ENCODE data around the gene ANKRD52. TPM values are rescaled to one million over a fixed set of nuclear protein-coding genes. Genes with fewer than 3 reads are reported as not detected.

ANKRD52 gene
- total RNA-seq, 1 experiment from 2014 or later = 56.6 TPM

- Histone ChIP-seq H2AFZ (ENCODE audit: low read depth, low read length, poor library complexity, severe bottlenecking) (no peak overlapping the region), H3K79me2 (ENCODE audit: insufficient read depth, low read length) (peaks cover 76% of the 10 kb centered on the region), H3K4me3 (replicated peaks in 1 of 2; ENCODE audit: low read depth in 1 of 2, low read length in 2 of 2) (no peak overlapping the region), H3K4me2 (ENCODE audit: low read length) (no peak overlapping the region), H3K9me2 (ENCODE audit: insufficient read depth) (no peaks in the 10 kb centered on the region), H3K36me3 (ENCODE audit: control insufficient read depth in 1 of 2, insufficient read depth in 2 of 2, low read length in 2 of 2) (peaks cover 3 to 16% of the 10 kb centered on the region in 2 experiments; a peak in 2 of 4 replicates), H3K9ac (ENCODE audit: low read length) (no peak overlapping the region), H3K27ac (ENCODE audit: low read depth, low read length) (no peak overlapping the region), H3K4me1 (ENCODE audit: control insufficient read depth in 1 of 2, insufficient read depth in 2 of 2, low read length in 2 of 2) (peaks cover 24 to 55% of the 10 kb centered on the region in 2 experiments), H3K27me3 (ENCODE audit: insufficient read depth, low read length) (no peaks in the 10 kb centered on the region), H3K9me3 (ENCODE audit: control insufficient read depth in 1 of 2, insufficient read depth in 1 of 2, low read depth in 1 of 2, low read length in 2 of 2) (no peaks in the 10 kb centered on the region), H4K20me1 (ENCODE audit: insufficient read depth) (no peaks in the 10 kb centered on the region)
- ATAC-seq (no peak), DNase-seq (ENCODE audit: low read depth, low spot score) (no peak)
- BruUV-seq (replicated peaks) = no TSS peak
- intact Hi-C loops (cut with micrococcal nuclease) = no loop called here
- CTCF ChIA-PET = no interaction called here
- POLR2A ChIA-PET = no interaction called here
- TF ChIP-seq ZNF274 (IDR thresholded peaks at IDR 0.05; ENCODE audit: low read depth, low read length) (no peak), JUND (IDR thresholded peaks at IDR 0.05) (no peak), EZH2 (IDR thresholded peaks at IDR 0.05) (no peak), REST (IDR thresholded peaks at IDR 0.05; ENCODE audit: low read depth) (no peak), ELF1 (IDR thresholded peaks at IDR 0.05; ENCODE audit: borderline replicate concordance, low read depth) (no peak), EZH2phosphoT487 (IDR thresholded peaks at IDR 0.05; ENCODE audit: borderline replicate concordance) (no peak), EGR1 (IDR thresholded peaks at IDR 0.05; ENCODE audit: low read depth) (no peak), SRF (IDR thresholded peaks at IDR 0.05; ENCODE audit: low read depth) (no peak), ZFX (IDR thresholded peaks at IDR 0.05) (no peak), POLR2A (IDR thresholded peaks at IDR 0.05; ENCODE audit: borderline replicate concordance, extremely low read depth, insufficient read depth, insufficient read length) (no peak), ATF3 (IDR thresholded peaks at IDR 0.05) (no peak), CEBPB (IDR thresholded peaks at IDR 0.05; ENCODE audit: low read depth) (no peak), CTCF (IDR thresholded peaks at IDR 0.05 in 2 of 3, conservative IDR thresholded peaks at IDR 0.05 in 1 of 3; ENCODE audit: borderline replicate concordance in 1 of 3, insufficient read depth in 1 of 3, low read depth in 2 of 3, low read length in 2 of 3) (no peak), RAD21 (IDR thresholded peaks at IDR 0.05; ENCODE audit: low read depth) (no peak), MAX (IDR thresholded peaks at IDR 0.05) (no peak)
- RAD21 ChIA-PET (ENCODE audit: low non-redundant PET in 1 of 2, low total read pairs in 2 of 2, uncharacterized antibody in 2 of 2, unreplicated experiment in 2 of 2) = no interaction called here
Observed at GRCh38 chr12:56297400-56297799, 39.2 kb upstream of the ANKRD52 start.

Data from HCT116 (cell line).